Activated CD4-positive, alpha-beta T cell treated with anti-CD3 and anti-CD28 coated beads, Interleukin-10, Interleukin-2, amounts not matched to agents 100 ng/mL and 50 ng/mL, durations not matched to agents 16 hours and 8 hours (primary cell): ENCODE results near the gene CHRD.

Source experiments
- DNase-seq: peaks from one replicate; pipeline ENCODE4 v3.0.0-alpha.2; 2020

The CHRD gene

GRCh38 chr3:184361932-184362667 lies 17.8 kb upstream of the CHRD start:
- DNase-seq: peak; percentile 51

GRCh38 chr3:184362668-184363546 lies 16.9 kb upstream of the CHRD start:
- DNase-seq: peak; percentile 98

DNA sequence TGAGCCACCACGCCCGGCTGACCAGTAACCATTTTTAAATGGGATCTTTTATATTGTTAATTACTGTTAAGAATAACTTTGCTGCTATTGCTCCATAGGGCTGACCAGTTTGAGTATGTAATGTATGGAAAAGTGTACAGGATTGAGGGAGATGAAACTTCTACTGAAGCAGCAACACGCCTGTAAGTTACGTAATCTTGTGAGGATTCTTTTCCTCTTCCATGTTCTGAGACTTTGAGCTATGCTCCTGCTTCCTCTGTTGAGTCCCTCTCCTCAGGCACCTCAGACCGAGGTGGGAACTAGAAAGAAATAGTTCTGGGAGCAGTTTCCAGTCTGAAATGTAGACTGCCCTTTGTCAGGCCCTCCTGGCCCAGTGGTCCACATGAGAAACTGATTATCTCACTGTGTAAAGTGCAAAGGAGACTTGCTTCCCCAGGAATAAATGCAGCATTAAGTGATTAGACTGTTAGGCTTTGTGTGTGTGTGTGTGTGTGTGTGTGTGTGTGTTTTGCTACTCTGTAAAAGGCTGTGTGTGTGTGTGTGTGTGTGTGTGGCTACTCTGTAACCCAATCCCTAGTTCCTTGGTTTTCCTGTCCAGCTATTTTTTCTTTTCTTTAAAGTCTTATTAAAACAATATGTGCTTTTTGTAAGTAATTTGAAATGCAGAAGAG lies 13.1 kb upstream of the CHRD start:
- DNase-seq: no peak

DNA sequence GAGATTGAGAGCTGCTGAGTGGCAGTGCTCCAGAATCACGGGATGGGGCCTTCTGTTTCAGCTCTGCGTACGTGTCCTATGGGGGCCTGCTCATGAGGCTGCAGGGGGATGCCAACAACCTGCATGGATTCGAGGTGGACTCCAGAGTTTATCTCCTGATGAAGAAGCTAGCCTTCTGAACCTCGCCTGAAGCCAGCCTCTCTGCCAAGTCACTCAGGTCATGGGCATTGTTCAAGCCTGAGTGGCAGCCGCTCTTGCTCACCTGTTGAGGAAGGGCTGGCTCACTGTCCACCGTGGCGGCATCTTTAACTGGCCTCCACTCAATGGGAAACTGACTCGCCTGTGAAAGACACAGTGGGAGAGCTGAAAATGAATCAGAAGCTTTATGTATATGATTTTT lies 11.7 kb upstream of the CHRD start:
- no peak for DNase-seq

DNA sequence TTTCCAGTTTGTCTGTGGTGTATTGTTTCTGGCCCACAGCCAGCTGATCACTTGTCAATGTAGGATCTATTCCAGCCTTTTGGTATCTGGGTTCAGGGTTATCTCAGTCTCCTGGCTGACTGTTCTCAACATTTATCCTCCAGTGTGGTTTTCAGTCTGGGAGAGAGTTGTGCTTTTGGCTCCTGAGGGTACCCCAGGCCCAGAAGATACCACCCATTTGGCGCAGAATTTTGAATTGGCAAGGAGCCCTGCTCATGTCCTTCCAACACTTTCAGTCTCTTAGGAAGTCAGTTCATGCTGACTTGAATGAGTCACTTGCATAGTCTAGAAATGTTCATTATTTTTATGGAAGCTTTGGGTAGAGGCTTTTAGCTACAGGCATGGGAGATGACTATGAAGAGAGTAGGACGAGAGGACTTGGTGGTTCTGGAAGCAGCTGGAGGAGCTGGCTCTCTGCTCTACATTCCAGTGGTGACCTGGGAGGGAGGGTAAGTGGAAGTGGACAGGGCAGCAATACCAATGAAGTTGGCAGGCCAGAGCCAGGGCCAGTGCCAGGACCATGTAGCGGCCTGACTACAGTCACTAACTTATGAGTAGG lies 11.2 kb upstream of the CHRD start:
- no peak for DNase-seq

DNA sequence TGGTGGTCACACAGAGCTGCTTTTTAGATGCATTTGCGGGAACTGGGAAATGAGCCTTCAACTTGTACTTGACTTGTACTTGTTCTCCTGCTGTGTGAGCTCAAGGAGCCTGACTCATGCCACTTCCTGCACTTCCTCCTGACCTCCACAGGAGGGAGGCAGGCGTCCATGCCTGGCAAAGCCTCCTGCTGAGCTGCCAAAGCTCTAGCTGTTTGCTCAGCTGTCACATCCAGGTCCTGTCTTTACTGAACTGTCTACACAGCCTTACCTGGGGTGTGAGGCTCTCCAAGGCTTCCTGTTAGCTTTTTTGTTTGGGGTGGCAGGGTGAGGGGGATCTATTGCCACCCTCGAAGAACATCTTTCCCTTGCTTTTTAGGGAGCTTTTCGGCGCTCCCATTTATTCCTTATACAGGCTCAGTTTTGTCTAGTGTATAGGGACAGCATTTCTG lies 8.3 kb upstream of the CHRD start:
- peak; percentile 77 for DNase-seq

GRCh38 chr3:184372296-184372821 lies 7.5 kb upstream of the CHRD start:
- DNase-seq: no peak

- DNase-seq: no peak
Measured at GRCh38 chr3:184372911-184373310, 6.9 kb upstream of the CHRD start.

DNA sequence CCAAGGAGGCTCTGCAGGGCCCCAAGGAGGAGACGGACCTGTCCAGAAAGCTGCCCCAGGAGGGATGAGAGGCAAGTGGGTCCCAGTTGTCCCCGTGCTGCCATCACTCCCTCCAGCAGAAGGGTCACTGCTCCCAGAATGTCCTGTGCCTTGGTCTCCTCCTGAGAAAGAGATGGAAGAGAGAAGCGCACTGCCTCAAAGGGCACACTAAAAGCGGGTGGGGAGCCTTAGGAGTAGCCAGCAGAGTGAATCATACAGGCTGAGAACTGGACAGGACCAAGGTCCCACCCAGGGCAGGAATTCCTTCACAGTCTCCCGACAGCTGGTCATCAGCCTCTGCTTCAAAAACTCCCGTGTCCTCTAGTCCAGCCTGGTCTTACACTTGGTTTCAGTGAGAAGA lies 6.4 kb upstream of the CHRD start:
- DNase-seq: no peak

- DNase-seq: no peak
Measured at GRCh38 chr3:184375747-184376461, 4.0 kb upstream of the CHRD start.

GRCh38 chr3:184377374-184377773 lies 2.5 kb upstream of the CHRD start:
- no peak for DNase-seq

- DNase-seq: no peak
Measured at GRCh38 chr3:184377882-184378445, 1.9 kb upstream of the CHRD start, which contains the start of gene THPO. THPO (minus strand) TSS chr3:184378207; CDS start chr3:184376259, 1,948 bp downstream.

DNA sequence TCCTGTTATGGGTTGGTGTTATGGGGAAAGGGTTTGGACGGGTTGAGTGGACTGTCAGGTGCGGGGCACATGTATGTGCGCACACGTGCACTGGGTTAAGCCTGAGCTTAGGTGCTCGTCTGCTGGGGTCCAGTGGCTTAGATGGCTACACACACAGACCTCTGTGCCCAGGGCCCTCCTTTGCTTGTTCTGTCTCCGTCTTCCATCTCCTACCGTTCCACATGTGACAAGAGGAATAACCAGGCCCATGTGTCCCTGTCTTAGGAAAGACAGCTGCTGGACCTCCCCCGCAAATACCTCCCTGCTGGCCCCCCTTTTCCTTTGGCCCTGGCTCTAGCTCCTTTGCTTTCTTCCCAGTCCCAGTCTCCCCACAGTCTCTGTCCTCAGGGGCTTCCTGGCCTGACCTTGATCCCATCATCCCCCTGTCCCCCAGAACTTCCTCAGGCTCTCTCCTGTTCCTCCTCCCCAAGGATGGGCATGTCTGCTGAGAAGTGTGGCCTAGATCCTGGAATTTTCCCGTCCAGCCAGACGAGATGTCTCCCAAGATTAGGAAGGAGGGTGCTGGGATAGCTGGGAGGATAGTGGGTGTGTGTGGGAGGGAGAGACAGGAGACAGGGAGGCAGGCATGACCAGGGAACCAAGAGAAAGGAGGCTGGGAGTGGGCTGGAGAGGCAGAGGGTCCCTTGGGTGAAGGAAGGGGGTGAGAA lies 1.1 kb upstream of the CHRD start:
- DNase-seq: no peak

DNA sequence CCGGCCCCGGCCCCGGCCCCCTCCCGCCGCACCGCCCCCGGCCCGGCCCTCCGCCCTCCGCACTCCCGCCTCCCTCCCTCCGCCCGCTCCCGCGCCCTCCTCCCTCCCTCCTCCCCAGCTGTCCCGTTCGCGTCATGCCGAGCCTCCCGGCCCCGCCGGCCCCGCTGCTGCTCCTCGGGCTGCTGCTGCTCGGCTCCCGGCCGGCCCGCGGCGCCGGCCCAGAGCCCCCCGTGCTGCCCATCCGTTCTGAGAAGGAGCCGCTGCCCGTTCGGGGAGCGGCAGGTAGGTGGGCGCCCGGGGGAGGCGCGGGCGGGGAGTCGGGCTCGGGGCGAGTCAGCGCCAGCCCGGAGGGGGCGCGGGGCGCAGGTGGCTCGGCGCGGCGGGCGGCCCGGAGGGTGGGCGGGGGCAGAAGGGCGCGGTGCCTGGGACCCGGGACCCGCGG lies 352 bp downstream of the CHRD start:
- no peak for DNase-seq

GRCh38 chr3:184380627-184381260 lies 890 bp downstream of the CHRD start:
- DNase-seq: no peak

GRCh38 chr3:184381261-184382224 lies 1.7 kb downstream of the CHRD start:
- no peak for DNase-seq

DNA sequence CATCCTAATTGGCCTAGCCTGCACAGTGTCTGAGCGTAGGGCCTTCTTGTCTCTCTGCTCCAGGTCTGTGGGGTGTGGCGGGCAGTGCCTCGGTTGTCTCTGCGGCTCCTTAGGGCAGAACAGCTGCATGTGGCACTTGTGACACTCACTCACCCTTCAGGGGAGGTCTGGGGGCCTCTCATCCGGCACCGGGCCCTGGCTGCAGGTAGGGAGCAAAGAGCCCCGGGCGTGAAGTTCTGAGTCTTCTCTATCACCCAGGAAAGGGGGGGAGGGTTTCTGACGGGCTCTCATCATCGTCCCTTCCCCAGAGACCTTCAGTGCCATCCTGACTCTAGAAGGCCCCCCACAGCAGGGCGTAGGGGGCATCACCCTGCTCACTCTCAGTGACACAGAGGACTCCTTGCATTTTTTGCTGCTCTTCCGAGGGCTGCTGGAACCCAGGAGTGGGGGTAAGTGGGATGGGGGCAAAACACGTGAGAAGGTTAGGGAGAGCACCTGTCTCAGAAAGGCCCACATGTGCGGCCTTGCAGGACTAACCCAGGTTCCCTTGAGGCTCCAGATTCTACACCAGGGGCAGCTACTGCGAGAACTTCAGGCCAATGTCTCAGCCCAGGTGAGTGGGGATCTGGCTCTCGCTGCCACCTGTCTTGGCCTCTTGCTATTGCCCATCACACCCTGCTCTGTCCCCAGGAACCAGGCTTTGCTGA lies 2.6 kb downstream of the CHRD start:
- DNase-seq: no peak

DNA sequence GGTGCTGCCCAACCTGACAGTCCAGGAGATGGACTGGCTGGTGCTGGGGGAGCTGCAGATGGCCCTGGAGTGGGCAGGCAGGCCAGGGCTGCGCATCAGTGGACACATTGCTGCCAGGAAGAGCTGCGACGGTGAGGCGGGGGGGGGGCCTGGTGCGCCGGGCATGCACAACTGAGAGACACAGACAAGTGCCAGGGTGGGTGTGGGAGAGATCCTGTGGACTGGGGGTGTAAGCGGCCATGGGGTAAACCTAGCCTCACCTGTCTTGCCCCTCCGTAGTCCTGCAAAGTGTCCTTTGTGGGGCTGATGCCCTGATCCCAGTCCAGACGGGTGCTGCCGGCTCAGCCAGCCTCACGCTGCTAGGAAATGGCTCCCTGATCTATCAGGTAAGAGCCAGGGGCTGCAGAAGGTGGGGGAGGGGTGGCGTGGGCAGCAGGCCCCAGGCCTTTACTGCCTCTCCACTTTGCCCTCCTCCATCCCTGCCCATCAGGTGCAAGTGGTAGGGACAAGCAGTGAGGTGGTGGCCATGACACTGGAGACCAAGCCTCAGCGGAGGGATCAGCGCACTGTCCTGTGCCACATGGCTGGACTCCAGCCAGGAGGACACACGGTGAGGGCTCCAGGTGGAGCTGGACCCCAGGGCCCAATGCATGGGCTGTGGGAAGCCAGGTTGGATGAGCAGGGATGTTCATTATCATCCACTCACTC lies 3.3 kb downstream of the CHRD start:
- no peak for DNase-seq
